DND-41 (cell line): ENCODE measurements around the gene TXNRD1.

ENCODE experiments used
- ATAC-seq: fragments of 200-7000 bp; cut with Tn5 transposase; 3 replicates; pipeline ENCODE4 v1.9.1; 2021; ENCODE audit warnings: low read depth; ENCODE audit not compliant: insufficient read depth
- DNase-seq: peaks from one replicate; pipeline ENCODE4 v3.0.0-alpha.2; 2020
- H2AFZ ChIP-seq: 2 replicates; pipeline ENCODE4 v1.6.0; 2012; ENCODE audit warnings: low read depth, low read length
- H3K27ac ChIP-seq: 2 replicates; pipeline ENCODE4 v1.5.1; 2012; ENCODE audit warnings: low read length, inconsistent platforms
- H3K27me3 ChIP-seq: fragments of 200-600 bp; sonication (generic); 2 replicates; pipeline ENCODE4 v1.6.0; 2012; ENCODE audit warnings: low read length, mild to moderate bottlenecking, inconsistent platforms; ENCODE audit not compliant: insufficient read depth, poor library complexity
- H3K36me3 ChIP-seq: 2 replicates; pipeline ENCODE4 v1.5.1; 2012; ENCODE audit warnings: low read length, inconsistent platforms; ENCODE audit not compliant: insufficient read depth
- H3K4me1 ChIP-seq: 2 replicates; pipeline ENCODE4 v1.5.1; 2012; ENCODE audit warnings: mild to moderate bottlenecking, low read length; ENCODE audit not compliant: insufficient read depth
- H3K4me2 ChIP-seq: 2 replicates; pipeline ENCODE4 v1.6.0; 2012; ENCODE audit warnings: mild to moderate bottlenecking, moderate library complexity, low read length, inconsistent platforms; ENCODE audit not compliant: insufficient read depth
- H3K4me3 ChIP-seq, 2 experiments: fragments of 200-600 bp in 1 of 2; shearing (Covaris generic) in 1 of 2; 2 replicates each; pipeline ENCODE4 v1.5.1; 2012 to 2016; ENCODE audit warnings: inconsistent platforms in 2 of 2, low read length in 2 of 2, mild to moderate bottlenecking in 2 of 2, low read depth in 1 of 2, moderate library complexity in 1 of 2
- H3K79me2 ChIP-seq: 2 replicates; pipeline ENCODE4 v1.6.0; 2012; ENCODE audit warnings: low read length, inconsistent platforms; ENCODE audit not compliant: insufficient read depth
- H3K9ac ChIP-seq: 2 replicates; pipeline ENCODE4 v1.6.0; 2012; ENCODE audit warnings: low read depth, mild to moderate bottlenecking, inconsistent platforms, low read length, moderate library complexity
- H3K9me3 ChIP-seq: 2 replicates; pipeline ENCODE4 v1.5.1; 2012; ENCODE audit warnings: low read length, moderate library complexity, mild to moderate bottlenecking, inconsistent platforms; ENCODE audit not compliant: insufficient read depth, severe bottlenecking
- H4K20me1 ChIP-seq: 2 replicates; pipeline ENCODE4 v1.6.0; 2012; ENCODE audit warnings: low read length; ENCODE audit not compliant: insufficient read depth
- EZH2 ChIP-seq: IDR thresholded peaks from 3 replicates; pipeline ENCODE4 v1.6.1; 2012; ENCODE audit warnings: borderline replicate concordance, low read depth, mild to moderate bottlenecking, moderate library complexity, low read length, inconsistent platforms; ENCODE audit not compliant: severe bottlenecking
- TF ChIP-seq, protein P1 (sequence below): IDR thresholded peaks from 2 replicates; pipeline ENCODE4 v1.5.1; 2012; ENCODE audit warnings: borderline replicate concordance, low read length, moderate library complexity, mild to moderate bottlenecking; ENCODE audit not compliant: poor library complexity, severe bottlenecking; ENCODE audit errors: extremely low read depth

Gene TXNRD1

DNA sequence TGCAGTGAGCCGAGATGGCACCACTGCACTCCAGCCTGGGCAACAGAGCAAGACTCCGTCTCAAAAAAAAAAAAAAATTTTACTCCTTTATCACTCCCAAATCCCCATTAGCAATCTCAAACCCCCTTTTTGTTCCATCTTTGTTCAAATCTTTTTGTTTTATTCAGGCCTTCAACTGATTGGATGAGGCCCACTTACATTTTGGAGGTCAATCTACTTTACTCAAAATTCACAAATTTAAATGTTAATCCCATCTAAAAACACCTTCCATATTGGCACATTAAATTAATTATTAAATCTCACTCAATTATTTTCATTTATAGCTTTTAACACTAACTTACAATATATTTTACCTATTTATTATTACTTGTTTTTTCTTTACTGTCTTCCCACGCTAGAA lies 27.0 kb upstream of the TXNRD1 start:
- Histone ChIP-seq H3K9me3 (peaks cover 12% of the 10 kb centered on the region), H3K4me3 (no peak overlapping the region), H3K4me1 (no peaks in the 10 kb centered on the region), H3K36me3 (no peaks in the 10 kb centered on the region), H3K79me2 (no peaks in the 10 kb centered on the region), H2AFZ (no peak overlapping the region), H3K9ac (no peak overlapping the region), H3K27ac (no peak overlapping the region), H3K4me2 (no peak overlapping the region), H3K27me3 (no peaks in the 10 kb centered on the region), H4K20me1 (no peaks in the 10 kb centered on the region)
- DNase-seq = no peak
- TF ChIP-seq, protein P1, sequence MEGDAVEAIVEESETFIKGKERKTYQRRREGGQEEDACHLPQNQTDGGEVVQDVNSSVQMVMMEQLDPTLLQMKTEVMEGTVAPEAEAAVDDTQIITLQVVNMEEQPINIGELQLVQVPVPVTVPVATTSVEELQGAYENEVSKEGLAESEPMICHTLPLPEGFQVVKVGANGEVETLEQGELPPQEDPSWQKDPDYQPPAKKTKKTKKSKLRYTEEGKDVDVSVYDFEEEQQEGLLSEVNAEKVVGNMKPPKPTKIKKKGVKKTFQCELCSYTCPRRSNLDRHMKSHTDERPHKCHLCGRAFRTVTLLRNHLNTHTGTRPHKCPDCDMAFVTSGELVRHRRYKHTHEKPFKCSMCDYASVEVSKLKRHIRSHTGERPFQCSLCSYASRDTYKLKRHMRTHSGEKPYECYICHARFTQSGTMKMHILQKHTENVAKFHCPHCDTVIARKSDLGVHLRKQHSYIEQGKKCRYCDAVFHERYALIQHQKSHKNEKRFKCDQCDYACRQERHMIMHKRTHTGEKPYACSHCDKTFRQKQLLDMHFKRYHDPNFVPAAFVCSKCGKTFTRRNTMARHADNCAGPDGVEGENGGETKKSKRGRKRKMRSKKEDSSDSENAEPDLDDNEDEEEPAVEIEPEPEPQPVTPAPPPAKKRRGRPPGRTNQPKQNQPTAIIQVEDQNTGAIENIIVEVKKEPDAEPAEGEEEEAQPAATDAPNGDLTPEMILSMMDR = no peak
- no peak for TF ChIP-seq EZH2
- no peak for ATAC-seq

DNA sequence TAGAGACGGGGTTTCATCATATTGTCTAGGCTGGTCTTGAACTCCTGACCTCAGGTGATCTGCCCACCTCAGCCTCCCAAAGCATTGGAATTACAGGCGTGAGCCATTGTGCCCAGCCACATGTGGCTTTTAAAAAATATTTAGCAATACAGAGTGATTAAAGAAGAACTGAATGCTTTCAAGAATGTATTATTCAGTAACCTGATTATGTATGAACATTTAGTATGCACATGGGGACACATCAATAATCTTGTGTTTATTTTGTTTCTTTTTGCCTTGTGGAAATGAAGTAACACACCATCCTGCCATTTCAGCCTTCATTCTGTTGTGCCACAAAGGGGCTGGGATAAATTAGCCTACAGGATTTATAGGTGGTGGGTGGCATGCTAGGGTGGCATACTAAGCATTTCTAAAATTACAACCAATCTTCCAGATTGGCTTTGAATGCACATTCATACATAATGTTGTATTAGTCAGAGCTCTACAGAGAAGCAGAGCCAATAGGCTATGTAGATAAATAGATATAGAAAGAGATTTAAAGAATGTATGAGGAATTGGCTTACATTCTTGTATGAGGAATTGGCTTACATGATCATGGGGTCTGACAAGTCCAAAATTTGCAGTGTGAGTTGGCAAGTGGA lies 25.5 kb upstream of the TXNRD1 start:
- no peak for TF ChIP-seq EZH2
- TF ChIP-seq, protein P1 = no peak
- Histone ChIP-seq H3K79me2 (no peaks in the 10 kb centered on the region), H3K36me3 (no peaks in the 10 kb centered on the region), H3K9ac (no peak overlapping the region), H3K4me3 (no peak overlapping the region), H3K4me1 (no peaks in the 10 kb centered on the region), H3K27me3 (peaks cover 3% of the 10 kb centered on the region), H4K20me1 (no peaks in the 10 kb centered on the region), H2AFZ (no peak overlapping the region), H3K4me2 (no peak overlapping the region), H3K9me3 (no peaks in the 10 kb centered on the region), H3K27ac (no peak overlapping the region)
- ATAC-seq = no peak
- no peak for DNase-seq

DNA sequence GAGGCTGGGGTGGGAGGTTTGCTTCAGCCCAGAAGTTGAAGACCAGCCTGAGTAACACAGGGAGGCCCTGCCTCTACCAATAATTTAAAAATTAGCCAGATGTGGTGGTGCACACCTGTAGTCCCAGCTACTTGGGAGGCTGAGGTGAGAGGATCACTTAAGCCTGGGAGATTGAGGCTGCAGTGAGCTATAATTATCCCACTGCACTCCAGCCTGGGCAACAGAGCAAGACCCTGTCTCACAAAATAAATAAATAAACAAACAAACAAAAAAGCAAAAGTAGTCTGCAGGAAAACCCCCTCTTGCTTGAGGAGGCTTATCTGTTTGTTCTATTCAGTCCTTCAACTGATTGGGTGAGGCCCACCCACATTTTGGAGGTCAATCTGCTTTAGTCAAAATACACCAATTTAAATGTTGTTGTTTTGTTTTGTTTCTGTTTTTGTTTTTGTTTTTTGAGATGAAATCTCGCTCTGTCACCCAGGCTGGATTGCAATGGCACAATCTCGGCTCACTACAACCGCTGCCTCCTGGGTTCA lies 24.9 kb upstream of the TXNRD1 start:
- H3K9me3 ChIP-seq = no peaks in the 10 kb centered on the region
- no peak overlapping the region for H2AFZ ChIP-seq
- no peak overlapping the region for H3K27ac ChIP-seq
- no peaks in the 10 kb centered on the region for H3K4me1 ChIP-seq
- peaks cover 3% of the 10 kb centered on the region for H3K27me3 ChIP-seq
- TF ChIP-seq, protein P1 = no peak
- no peak for TF ChIP-seq EZH2
- no peak overlapping the region for H3K9ac ChIP-seq
- no peaks in the 10 kb centered on the region for H3K79me2 ChIP-seq
- H3K4me3 ChIP-seq = no peak overlapping the region
- DNase-seq (no peak), ATAC-seq (no peak)
- no peaks in the 10 kb centered on the region for H3K36me3 ChIP-seq
- H3K4me2 ChIP-seq = no peak overlapping the region
- no peaks in the 10 kb centered on the region for H4K20me1 ChIP-seq
